GM18507 (cell line): ENCODE measurements around the gene CYP17A1.
A peak's percentile ranks its signal among the peaks of the same experiment; 100 is the strongest.

Experiments used
- DNase-seq: peaks from one replicate; pipeline ENCODE4 v3.0.0; 2011; ENCODE audit warnings: low read depth; ENCODE audit not compliant: insufficient read length; ENCODE audit errors: extremely low spot score
- FAIRE-seq: peaks from 2 replicates; lab custom pipeline; 2011; peaks lifted over from hg19 to GRCh38; lab: Jason Lieb, UNC

The CYP17A1 gene

DNA sequence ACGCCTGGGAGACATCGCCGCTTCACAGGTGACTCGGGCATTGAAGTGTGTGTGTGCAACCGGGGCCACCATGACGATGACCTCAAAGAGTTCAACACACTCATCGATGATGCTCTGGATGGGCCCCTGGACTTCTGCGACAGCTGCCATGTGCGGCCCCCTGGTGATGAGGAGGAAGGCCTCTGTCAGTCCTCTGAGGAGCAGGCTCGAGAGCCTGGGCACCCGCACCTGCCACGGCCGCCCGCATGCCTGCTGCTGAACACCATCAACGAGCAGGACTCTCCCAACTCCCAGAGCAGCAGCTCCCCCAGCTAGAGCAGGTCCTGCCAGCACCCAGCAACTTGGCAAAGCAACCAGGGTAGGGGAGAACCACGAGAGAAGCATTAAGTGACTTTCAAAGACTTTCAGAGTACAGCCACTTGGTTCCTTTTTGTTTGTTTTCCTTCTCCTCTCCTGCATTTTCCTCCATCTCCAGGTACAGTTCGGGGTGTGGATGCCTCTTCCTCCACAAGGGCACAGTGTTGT lies 24.1 kb downstream of the CYP17A1 start:
- FAIRE-seq (no peak), DNase-seq (no peak)

GRCh38 chr10:102812231-102812876 lies 24.9 kb downstream of the CYP17A1 start:
- DNase-seq (no peak), FAIRE-seq (no peak)

GRCh38 chr10:102811346-102811745 lies 25.9 kb downstream of the CYP17A1 start:
- DNase-seq = no peak
- no peak for FAIRE-seq

DNA sequence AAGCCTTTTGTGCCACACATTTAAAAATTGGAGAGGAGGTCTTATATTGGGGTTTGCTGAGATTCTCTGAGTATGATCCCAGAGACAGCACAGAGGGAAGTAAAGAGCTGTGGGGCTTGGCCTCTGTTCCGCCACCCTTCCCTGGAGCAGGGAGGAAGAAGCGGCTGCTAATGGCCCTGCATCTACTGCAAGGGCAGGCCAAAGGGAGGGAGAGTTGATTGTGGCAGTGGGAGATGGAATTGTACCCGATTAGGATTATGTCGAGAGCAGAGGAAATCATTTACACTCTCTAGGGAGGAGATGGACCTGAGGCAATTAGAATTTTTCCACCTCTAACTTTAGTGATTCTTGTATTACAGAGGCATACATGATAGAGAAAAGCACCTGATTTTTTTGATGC lies 28.8 kb downstream of the CYP17A1 start:
- DNase-seq (no peak), FAIRE-seq (no peak)

DNA sequence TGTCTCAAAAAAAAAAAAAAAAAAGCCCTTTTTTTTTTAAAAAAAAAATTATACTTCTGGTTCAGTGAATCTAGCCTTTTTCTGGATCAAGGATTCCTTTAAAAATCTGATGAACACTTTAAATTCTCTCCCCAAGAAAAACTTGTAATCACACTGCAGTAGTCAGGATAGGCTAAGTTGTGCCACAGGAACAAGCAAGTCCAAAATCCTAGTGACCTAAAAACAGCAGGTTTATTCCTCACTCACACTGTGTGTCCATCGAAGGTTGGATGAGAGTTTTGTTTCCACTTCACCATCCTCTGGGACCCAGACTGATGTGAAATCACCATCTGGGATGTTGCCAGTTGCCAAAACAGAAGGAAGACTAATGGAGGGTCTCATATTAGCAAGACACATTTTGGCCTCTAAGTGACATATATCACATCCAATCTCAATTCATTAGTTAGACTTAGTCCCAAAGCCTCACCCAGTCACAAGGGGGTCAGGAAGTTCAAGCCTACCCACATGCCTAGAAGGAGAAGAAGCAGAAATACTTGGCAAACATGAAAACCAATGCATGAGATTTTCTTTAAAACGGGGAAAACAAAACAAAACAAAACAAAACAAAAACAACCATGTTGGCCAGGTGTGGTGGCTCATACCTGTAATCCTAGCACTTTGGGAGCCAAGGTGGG lies 32.7 kb downstream of the CYP17A1 start:
- DNase-seq (no peak), FAIRE-seq (no peak)

DNA sequence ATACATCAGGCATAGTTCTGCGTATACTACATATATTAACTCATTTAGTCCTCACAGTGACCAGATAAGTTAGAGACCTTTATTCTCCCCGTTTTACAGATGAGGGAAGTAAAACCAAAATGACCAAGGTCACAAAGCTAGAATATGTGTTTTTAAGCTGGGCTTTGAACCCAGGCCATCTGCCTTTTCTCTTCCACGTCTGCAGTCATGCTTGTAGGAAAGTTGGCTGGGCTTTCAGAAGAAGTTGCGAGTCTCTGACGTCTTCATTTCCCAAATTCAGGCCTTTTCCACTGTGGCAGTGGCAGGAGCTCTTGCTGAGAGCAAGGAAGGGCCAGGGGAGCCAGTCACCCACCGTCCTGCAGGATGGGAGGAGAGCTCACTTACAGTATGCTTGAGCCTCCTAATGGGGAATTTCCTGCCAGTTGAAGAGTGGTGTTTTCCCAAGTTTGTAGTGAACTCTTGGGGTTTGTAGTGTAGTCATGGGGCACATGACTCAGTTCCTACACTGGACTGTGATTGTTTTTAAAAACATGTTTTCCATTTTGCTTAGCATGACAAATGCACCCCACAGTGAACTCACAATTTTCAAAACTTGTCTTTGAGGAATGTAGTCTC lies 34.2 kb downstream of the CYP17A1 start:
- FAIRE-seq (peak; percentile 5), DNase-seq (no peak)

- DNase-seq = no peak
- FAIRE-seq = no peak
Measured at GRCh38 chr10:102801978-102802377, 35.2 kb downstream of the CYP17A1 start.

DNA sequence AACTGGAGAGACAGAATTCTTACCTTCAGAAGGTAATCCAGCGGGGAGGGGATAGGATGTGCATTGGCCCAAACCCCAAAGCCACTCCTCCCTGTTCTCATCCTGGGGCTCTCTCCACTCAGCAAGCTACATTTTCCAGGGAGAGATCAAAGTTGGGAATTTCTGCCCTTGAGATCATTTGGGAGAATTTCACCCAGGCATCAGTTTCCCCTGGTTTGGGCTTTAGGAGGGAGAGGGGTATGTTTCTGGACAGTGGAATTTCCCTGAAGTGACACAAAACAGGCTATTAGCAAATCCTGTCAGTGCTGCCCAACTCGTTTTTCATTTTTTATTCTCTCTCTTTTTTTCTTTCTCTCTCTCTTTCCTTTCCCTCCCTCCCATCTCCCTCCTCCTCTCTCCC lies 35.7 kb downstream of the CYP17A1 start:
- FAIRE-seq (no peak), DNase-seq (no peak)

DNA sequence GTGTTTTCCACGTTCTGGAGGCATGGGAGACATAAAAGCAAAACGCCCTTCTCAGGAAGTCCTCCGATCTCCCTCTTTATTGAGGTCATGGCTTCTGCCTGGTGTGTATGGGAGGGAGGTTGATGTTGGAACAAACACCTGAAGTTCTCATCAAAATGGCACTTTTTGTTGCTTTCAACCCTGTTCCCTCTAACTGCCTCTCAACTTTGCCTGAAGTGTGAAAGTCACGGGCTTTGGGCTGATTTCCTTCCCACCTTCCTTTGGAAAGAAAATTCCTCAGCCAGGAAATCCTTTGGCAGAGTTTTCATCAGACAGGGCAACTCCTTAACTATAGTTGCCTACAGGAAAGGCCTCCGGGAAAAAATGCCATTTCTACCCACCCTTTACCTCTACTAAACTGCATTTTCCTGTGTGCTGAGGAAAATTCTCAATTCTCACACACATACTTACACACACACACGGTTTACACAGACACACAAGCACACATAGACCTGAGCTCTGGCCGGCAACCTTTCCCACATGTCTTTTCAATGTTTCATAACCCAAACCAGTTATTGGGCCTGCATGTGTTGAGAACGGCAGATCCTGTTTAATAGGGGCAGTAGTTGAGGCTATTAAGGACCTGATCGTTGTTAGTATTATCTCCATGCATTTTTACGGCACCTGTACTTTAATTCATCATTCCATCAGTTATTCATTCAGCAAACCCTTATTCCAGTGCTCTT lies 36.4 kb downstream of the CYP17A1 start:
- DNase-seq = no peak
- FAIRE-seq = no peak

DNA sequence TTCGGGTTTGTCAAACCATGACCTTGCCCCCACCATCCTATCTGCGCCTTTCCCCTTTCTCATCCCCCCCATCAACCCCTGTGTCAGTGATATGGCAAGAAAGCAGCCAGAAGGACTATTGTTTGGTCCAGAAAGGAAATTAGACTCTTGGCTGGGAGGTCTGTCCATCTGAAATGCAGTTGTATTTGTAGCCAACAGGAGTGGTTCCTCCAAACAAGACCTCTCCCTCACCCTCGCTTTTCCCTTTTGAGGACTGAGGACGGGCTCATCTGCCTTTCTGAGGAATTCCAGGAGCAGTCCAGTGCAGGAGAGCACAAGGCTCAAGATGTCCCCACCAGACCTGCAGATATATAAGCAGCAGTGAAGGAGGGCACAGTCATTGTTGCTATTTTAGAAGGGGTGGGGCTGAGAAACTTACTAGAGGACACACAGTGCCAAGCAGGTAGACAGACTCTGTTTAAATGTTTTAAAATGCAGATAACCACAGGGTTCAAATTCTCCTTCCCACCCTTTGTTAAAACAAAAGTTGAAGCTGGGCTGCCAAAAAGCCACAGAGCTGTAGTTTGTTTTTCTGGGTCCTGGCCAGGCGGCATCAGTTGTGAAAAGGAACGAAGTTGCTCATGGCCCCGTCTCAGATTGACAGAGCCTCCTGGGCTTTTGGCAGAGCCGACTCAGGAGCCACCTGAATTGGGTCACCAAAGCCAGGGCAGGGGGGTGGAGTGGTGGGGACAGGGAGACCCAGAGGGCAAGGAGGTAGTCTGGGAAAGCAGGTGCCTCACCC lies 37.3 kb downstream of the CYP17A1 start:
- FAIRE-seq = no peak
- DNase-seq = no peak

DNA sequence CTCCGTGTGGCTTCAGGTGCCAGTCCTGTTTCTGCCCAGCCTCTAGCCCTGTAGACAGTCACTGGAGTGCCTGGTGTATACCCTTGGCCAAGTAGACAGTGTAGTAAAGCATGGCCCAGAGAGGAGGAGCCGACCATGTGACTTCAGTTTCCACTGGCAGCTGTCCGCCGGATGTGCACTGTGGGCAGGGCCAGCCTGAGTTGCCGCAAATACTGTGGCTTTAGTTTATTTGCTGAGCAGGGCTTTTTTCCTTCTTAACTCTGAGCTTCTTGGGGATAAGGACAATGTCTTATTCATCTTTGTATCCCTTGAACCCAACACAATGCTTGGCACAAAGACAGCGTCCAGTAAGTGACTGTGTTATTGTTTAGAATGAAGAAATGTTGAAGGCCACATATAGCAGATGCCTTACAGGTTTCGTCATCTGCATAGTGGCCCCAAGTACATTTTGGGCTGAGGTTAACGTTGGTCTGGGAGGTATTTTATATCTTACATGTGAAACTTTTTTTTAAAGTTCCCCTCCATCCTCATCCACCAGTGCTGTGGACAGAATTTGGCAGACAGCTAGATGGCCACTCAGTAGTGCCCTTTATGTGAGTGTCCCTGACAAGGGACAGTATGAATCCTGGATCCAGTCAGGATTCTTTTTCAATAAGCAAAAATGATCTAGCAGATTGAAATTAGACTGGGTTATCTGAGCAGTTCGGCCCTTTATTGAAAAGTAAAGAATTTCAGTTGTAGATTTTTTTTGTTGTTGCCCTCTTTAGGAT lies 40.6 kb downstream of the CYP17A1 start:
- DNase-seq (no peak), FAIRE-seq (peak; percentile 36)

DNA sequence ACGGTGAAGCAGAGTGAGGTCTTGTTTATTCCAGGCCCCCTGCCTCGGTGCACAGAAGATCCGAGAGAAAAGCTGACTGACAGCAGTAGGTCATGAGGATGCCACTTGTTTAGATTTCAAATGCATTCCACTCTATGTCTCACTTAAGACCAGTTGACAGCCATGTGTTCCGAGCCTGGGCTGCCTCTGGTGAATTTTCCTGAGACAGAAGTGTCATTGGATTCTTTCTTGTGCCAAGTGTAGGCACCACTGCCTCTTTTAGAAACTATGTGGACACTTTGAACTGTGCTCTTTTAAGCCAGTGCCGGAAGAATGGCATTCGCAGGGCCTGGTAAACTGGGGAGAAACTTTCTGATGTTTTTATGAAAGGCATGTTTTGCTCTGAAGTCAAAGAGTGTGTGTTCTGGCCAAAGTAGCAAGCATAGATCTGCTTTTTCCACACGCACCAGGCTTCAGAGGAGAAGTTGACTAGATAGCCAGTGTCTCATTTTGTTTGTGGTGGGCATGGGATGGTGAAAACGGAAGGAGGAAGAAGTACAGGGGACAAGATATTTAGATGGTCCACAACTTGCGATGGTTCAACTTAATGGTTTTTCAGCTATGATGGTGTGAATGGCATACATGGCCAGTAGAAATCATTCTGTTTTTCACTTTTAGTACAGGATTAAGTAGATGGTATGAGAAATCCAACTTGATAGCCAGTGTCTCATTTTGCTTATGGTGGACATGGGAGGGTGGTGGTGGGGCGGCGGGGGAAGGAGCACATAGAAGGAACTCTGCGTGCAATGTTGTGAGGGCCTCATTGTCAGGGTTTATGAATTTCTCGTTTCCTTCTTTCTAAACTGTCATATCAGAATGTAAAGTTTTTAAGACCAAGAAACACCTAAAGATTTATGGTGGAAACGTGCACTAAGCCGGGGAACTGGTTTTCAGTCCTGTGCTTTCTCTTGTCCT lies 41.5 kb downstream of the CYP17A1 start:
- DNase-seq (no peak), FAIRE-seq (no peak)

DNA sequence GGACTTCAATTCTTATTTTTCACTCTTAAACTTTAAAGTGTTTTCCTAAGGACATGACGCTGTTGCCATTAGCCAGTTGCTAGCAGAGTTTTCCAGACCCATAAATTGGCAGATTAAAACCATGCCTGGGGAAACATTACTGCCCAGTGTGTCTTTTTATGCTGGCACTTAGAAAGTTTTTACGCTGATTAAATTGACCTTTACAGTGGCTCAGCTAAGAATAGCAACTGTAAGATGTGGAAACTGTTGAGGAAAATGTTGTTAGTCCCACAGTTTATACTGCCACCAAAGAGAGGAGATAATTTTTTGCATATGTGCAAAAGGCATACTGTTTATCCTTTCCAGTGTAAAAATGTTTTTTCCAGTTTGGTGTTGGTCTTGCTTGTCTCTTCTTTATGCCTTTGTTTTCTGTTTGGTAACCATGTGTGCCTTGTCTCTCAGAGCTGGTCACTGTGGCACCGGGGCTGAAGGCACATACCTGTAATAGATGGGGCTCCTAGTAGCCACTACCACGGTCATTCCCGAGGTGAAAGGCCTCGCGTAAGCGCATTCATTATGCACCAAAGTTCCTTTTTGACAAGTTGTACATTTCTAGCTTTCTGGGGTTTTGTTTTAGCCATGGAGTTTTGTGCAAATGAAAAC lies 45.3 kb downstream of the CYP17A1 start:
- FAIRE-seq = no peak
- DNase-seq = no peak

GRCh38 chr10:102785818-102786217 lies 51.4 kb downstream of the CYP17A1 start:
- DNase-seq (no peak), FAIRE-seq (no peak)

GRCh38 chr10:102783568-102783967 lies 53.6 kb downstream of the CYP17A1 start:
- no peak for DNase-seq
- FAIRE-seq = no peak

GRCh38 chr10:102782673-102783551 lies 54.3 kb downstream of the CYP17A1 start:
- DNase-seq (no peak), FAIRE-seq (no peak)
